ENCODE data around the gene TTC7B. TPM values are rescaled to one million over a fixed set of nuclear protein-coding genes. Genes with fewer than 3 reads are reported as not detected.

The TTC7B gene
- polyA plus RNA-seq, 1 donor (not counting 4 experiments of a cell fraction or from before 2014, with no cell fraction given): 21.4 TPM

DNA sequence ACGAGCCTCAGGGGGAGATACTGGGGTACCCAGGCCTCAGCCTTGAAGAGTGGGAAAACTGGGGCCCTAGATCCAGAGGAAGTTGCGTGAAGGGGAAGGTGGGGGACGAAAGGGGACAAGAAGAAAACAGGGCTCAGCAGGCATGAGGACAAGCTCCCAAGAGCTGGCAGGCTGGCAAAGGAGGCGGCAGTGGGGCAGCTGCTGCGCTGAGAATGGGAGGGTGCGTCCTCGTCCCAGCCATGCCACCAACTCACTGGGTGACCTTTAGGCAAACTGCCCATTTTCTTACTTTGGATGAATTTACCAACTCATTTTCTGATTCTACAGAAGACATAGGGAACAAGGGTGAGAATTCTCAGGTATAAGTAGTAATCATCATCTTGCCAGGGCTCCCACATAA is 133.6 kb downstream of the TTC7B start:
- H3K9me3 ChIP-seq (ENCODE audit: control insufficient read depth, low read depth, low read length): no peaks in the 10 kb centered on the region
- DNase-seq (ENCODE audit: low read depth, low spot score) (no peak), FAIRE-seq (no peak)
- H2AFZ ChIP-seq (ENCODE audit: control insufficient read depth, low read length): no peak overlapping the region
- TF ChIP-seq EZH2 (IDR thresholded peaks at IDR 0.05; ENCODE audit: low read length): no peak
- TF ChIP-seq, protein P1, sequence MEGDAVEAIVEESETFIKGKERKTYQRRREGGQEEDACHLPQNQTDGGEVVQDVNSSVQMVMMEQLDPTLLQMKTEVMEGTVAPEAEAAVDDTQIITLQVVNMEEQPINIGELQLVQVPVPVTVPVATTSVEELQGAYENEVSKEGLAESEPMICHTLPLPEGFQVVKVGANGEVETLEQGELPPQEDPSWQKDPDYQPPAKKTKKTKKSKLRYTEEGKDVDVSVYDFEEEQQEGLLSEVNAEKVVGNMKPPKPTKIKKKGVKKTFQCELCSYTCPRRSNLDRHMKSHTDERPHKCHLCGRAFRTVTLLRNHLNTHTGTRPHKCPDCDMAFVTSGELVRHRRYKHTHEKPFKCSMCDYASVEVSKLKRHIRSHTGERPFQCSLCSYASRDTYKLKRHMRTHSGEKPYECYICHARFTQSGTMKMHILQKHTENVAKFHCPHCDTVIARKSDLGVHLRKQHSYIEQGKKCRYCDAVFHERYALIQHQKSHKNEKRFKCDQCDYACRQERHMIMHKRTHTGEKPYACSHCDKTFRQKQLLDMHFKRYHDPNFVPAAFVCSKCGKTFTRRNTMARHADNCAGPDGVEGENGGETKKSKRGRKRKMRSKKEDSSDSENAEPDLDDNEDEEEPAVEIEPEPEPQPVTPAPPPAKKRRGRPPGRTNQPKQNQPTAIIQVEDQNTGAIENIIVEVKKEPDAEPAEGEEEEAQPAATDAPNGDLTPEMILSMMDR (optimal IDR thresholded peaks at IDR 0.05 in 1 of 3, IDR thresholded peaks at IDR 0.05 in 1 of 3, conservative IDR thresholded peaks at IDR 0.05 in 1 of 3; ENCODE audit: extremely low read depth in 1 of 3, insufficient read depth in 2 of 3, low read length in 3 of 3): no peak
- no peaks in the 10 kb centered on the region for H4K20me1 ChIP-seq (ENCODE audit: control insufficient read depth, extremely low read depth, insufficient read depth, low read length)
- H3K4me3 ChIP-seq (ENCODE audit: control insufficient read depth in 2 of 3, extremely low read depth in 1 of 3, insufficient read depth in 2 of 3, low read depth in 1 of 3, low read length in 3 of 3): no peak overlapping the region
- no peaks in the 10 kb centered on the region for H3K36me3 ChIP-seq (ENCODE audit: control insufficient read depth in 2 of 2, extremely low read depth in 1 of 2, insufficient read depth in 2 of 2, low read length in 2 of 2)
- dilution Hi-C loops (cut with MboI; ENCODE audit: extremely low pct_ligation_motif_present, low sequenced_read_pairs): no loop called here
- no peak overlapping the region for H3K27ac ChIP-seq (ENCODE audit: control insufficient read depth, insufficient read depth, low read length)
- peak overlapping the region; percentile 43 for H3K4me2 ChIP-seq (ENCODE audit: control insufficient read depth, extremely low read depth, insufficient read depth, low read depth, low read length)
- peaks cover 31% of the 10 kb centered on the region for H3K4me1 ChIP-seq (ENCODE audit: control insufficient read depth, extremely low read depth, insufficient read depth, low read length)
- no peaks in the 10 kb centered on the region for H3K9me1 ChIP-seq (ENCODE audit: control insufficient read depth, extremely low read depth, insufficient read depth, low read length)
- no peak overlapping the region for H3K9ac ChIP-seq (ENCODE audit: control insufficient read depth, extremely low read depth, insufficient read depth, low read length)
- H3K79me2 ChIP-seq (ENCODE audit: control insufficient read depth, insufficient read depth, low read length): no peaks in the 10 kb centered on the region
- H3K27me3 ChIP-seq (ENCODE audit: control insufficient read depth, extremely low read depth, insufficient read depth, low read length): no peaks in the 10 kb centered on the region

DNA sequence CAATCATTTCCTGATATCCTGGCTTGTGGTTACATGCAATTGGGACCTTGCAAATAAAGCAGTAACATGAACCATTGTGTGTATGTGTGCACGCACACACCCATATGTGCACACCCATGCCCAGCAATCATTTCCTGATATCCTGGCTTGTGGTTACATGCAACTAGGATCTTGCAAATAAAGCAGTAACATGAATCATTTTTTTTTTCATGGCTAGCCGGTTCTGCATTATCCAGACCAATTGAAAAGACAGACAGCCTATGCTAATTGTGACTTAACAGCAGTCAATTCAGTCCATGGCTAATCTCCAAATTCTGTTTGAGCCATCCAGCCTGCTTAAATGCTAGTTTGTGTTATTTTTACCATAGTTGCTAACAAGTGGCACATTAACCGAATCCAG is 134.3 kb downstream of the TTC7B start:
- Histone ChIP-seq H3K27me3 (ENCODE audit: control insufficient read depth, extremely low read depth, insufficient read depth, low read length) (no peaks in the 10 kb centered on the region), H3K4me2 (ENCODE audit: control insufficient read depth, extremely low read depth, insufficient read depth, low read depth, low read length) (peak overlapping the region; percentile 43), H3K79me2 (ENCODE audit: control insufficient read depth, insufficient read depth, low read length) (no peaks in the 10 kb centered on the region), H3K9me1 (ENCODE audit: control insufficient read depth, extremely low read depth, insufficient read depth, low read length) (no peaks in the 10 kb centered on the region), H4K20me1 (ENCODE audit: control insufficient read depth, extremely low read depth, insufficient read depth, low read length) (no peaks in the 10 kb centered on the region), H3K27ac (ENCODE audit: control insufficient read depth, insufficient read depth, low read length) (peak overlapping the region; percentile 46), H3K4me1 (ENCODE audit: control insufficient read depth, extremely low read depth, insufficient read depth, low read length) (peaks cover 34% of the 10 kb centered on the region), H2AFZ (ENCODE audit: control insufficient read depth, low read length) (no peak overlapping the region), H3K4me3 (ENCODE audit: control insufficient read depth in 2 of 3, extremely low read depth in 1 of 3, insufficient read depth in 2 of 3, low read depth in 1 of 3, low read length in 3 of 3) (no peak overlapping the region), H3K9me3 (ENCODE audit: control insufficient read depth, low read depth, low read length) (no peaks in the 10 kb centered on the region), H3K9ac (ENCODE audit: control insufficient read depth, extremely low read depth, insufficient read depth, low read length) (no peak overlapping the region), H3K36me3 (ENCODE audit: control insufficient read depth in 2 of 2, extremely low read depth in 1 of 2, insufficient read depth in 2 of 2, low read length in 2 of 2) (no peaks in the 10 kb centered on the region)
- peak; percentile 19 for DNase-seq (ENCODE audit: low read depth, low spot score)
- dilution Hi-C loops (cut with MboI; ENCODE audit: extremely low pct_ligation_motif_present, low sequenced_read_pairs): no loop called here
- TF ChIP-seq EZH2 (IDR thresholded peaks at IDR 0.05; ENCODE audit: low read length): no peak
- TF ChIP-seq, protein P1 (optimal IDR thresholded peaks at IDR 0.05 in 1 of 3, IDR thresholded peaks at IDR 0.05 in 1 of 3, conservative IDR thresholded peaks at IDR 0.05 in 1 of 3; ENCODE audit: extremely low read depth in 1 of 3, insufficient read depth in 2 of 3, low read length in 3 of 3): no peak
- peak; percentile 99 for FAIRE-seq

Measured in keratinocyte (primary cell).